GM23338 (cell line): ENCODE measurements around the gene ANAPC2.

ENCODE experiments used
- CREB1 ChIP-seq: fragments of 250-450 bp; sonication (Bioruptor Pico); IDR thresholded peaks from 2 replicates; pipeline ENCODE4 v1.5.0; 2020; ENCODE audit warnings: low read depth, mild to moderate bottlenecking, moderate library complexity
- EZH2 ChIP-seq: fragments of 200-600 bp; sonication (generic); IDR thresholded peaks from one replicate; pipeline ENCODE4 v1.8.0; 2017; ENCODE audit warnings: antibody characterized with exemption, mild to moderate bottlenecking, low read depth; ENCODE audit not compliant: unreplicated experiment
- ZNF331 ChIP-seq: fragments of 250-450 bp; sonication (Bioruptor Pico); IDR thresholded peaks from 2 replicates; pipeline ENCODE4 v1.5.0; 2020; ENCODE audit warnings: low read depth, mild to moderate bottlenecking, moderate library complexity
- TF ChIP-seq, protein P1 (sequence below), 2 experiments: fragments of 200-600 bp in 1 of 2; sonication (generic) in 1 of 2; conservative IDR thresholded peaks; 2 replicates each; pipeline versions ENCODE4 v1.5.1 to v1.6.1; 2016 to 2017; ENCODE audit warnings: antibody characterized with exemption in 2 of 2, low read depth in 2 of 2, mild to moderate bottlenecking in 2 of 2, moderate library complexity in 1 of 2

DNA sequence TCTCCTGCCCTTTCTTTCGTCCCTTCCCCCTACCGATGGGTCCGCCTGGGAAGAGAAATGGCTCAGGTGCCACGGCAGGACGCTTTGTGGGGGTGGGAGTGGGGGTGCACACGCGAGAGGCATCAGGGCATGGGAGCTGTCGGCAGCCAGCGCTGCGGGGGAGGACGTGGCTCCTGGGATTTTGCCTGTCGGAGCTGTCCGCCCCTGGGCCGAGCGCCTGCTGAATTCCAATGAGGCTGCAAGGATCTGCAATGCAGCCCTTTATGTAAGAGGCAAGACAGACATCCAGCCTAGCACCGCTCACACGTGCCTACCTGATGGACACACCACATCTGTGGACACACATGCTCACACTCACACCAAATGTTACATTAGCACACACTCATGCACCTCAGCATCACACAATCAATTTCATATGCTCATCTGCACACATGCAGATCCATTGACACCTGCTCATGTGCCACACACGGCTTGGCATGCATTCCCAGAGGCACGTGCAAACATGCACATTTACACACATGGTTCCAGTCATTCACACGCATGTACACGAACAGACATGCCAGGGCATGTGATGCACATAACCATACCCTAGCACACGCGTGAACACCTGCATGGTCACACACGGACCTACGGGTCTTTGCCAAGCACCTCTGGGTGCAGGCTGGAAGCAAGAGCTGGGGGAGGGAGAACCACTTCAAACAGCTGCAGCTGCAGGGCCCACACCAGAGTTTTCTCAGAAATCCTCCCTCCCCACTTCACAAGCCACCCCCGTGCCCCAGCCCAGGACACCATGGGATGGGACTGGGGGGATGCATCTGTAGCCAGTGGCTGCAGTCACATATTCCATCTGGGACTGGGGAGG is 48.0 kb downstream of the ANAPC2 start:
- TF ChIP-seq, protein P1, sequence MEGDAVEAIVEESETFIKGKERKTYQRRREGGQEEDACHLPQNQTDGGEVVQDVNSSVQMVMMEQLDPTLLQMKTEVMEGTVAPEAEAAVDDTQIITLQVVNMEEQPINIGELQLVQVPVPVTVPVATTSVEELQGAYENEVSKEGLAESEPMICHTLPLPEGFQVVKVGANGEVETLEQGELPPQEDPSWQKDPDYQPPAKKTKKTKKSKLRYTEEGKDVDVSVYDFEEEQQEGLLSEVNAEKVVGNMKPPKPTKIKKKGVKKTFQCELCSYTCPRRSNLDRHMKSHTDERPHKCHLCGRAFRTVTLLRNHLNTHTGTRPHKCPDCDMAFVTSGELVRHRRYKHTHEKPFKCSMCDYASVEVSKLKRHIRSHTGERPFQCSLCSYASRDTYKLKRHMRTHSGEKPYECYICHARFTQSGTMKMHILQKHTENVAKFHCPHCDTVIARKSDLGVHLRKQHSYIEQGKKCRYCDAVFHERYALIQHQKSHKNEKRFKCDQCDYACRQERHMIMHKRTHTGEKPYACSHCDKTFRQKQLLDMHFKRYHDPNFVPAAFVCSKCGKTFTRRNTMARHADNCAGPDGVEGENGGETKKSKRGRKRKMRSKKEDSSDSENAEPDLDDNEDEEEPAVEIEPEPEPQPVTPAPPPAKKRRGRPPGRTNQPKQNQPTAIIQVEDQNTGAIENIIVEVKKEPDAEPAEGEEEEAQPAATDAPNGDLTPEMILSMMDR (conservative IDR thresholded peaks at IDR 0.05; ENCODE audit: low read depth in 2 of 2) = no peak
- TF ChIP-seq EZH2 = no peak
- TF ChIP-seq CREB1 (CRISPR knock-in tag) = no peak
- TF ChIP-seq ZNF331 (CRISPR knock-in tag) = no peak
